GM21529 (cell line): ENCODE data around the gene IRF4.
A peak's percentile ranks its signal among the peaks of the same experiment; 100 is the strongest.

Source experiments
- ATAC-seq: cut with Tn5 transposase; IDR thresholded peaks from one replicate; pipeline ENCODE4 v1.9.1; 2021; ENCODE audit not compliant: unreplicated experiment

The IRF4 gene

DNA sequence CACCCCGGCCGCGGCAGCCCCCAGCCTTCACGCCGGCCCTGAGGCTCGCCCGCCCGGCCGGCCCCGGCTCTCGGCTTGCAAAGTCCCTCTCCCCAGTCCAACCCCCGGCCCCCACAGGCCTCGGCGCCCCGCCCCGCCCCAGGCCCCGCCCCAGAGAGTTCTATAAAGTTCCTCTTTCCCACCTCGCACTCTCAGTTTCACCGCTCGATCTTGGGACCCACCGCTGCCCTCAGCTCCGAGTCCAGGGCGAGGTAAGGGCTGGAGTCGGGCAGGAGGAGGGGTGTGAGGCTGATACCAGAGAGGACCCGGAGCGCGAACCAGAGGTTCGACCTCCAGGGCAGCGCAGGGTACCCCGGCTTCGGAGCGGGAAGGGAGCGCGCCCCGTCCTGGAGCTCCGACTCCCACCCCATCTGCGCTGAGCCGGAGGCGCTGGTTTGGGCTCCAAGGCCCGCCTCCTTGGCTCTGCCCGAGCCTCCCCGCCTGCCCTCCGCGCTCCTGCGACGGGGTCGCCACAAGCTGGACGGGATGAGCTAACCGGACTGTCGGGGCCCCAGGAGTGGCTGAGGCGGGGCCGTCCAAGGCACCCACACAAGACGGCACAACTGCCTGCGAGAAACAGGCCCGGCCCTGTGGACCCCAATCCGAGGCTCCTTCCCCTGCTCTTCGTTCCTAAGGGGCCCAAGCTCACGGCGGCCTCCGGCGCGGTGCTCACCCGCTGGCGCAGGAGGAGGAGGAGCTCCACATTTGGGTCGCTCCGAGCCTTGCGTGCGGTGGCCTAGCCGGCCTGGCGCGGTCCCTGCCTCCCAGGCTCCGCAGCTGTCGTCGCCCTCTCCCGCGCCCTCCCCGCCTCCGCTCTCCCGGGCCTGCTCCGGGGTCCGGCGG, at the start of gene IRF4:
IRF4 (plus strand) TSS at position 194 of the 882 bp plus-strand sequence. CDS start 1,401 bp downstream, outside the sequence.
- ATAC-seq, result peak; percentile 42

DNA sequence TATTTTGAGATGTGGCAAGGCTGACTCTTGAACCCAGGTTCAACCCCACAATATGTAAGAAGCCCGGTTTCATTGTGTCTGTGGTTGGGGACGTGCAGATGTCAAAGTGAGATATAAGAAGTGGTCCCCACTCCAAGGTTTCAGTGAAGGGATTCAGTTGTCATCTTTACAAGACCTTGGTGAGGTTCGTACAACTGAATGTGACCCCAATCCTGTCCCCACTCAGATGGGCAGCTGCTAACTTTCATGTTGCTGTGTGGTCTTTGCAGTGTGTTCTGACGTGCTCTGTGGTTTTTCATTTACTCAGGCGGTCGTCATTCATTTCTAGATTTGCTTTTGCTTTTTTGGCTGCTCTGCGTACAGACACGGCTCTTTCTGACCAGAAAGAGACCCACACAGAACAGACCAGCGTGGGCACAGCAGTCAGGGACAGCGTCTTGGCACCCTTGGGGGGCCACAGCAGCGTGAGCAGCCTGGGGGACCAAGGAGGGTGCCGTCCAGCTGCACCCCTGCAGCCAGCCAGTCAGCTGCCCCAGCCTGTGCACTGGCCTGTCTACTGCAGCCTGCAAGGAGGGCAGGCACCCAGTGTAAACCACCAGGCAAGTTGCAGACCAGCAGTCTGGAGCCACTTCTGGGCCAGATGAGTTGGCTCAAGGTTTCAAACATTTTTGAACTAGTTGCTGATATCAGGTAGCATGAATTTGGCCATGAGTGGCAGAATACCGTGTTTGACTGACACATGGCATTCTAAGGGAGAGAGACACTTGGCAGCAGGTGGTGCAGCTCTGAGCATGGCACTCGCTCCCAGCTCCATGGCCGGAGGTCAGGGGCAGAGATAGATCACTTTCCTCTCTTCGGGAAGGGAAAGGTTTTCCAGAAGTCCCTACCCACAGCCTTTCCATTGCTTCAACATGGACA, 49.4 kb upstream of the IRF4 start:
- ATAC-seq, result peak; percentile 59

GRCh38 chr6:342832-343179, 48.7 kb upstream of the IRF4 start:
- ATAC-seq, result no peak

- ATAC-seq, result no peak
These were observed 48.2 kb upstream of the IRF4 start for GRCh38 chr6:343226-343935.

GRCh38 chr6:343960-344815, 47.4 kb upstream of the IRF4 start:
- no peak for ATAC-seq

DNA sequence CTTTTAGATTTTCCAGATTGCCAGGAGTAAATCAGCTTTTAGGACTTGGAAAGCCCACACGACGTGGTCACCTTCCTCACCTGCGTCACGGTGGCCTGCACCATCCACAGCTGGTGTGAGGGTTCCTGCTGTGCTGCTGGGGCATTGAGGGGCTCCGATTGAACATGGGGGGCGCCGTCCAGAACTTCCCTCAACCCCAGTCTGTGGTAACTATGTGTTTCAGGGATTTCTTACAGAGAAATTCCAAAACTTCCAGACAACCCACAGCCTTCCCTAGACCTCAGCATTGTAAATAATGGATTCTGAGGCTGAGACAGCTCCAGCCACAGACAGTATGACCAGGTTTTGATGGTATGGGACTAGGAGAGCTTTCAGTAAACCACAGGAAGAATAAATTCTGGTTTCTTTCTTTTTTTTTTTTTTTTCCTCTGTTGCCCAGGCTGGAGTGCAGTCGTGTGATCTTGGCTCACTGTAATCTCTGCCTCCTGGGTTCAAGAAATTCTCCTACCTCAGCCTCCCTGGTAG, 46.7 kb upstream of the IRF4 start:
- no peak for ATAC-seq

DNA sequence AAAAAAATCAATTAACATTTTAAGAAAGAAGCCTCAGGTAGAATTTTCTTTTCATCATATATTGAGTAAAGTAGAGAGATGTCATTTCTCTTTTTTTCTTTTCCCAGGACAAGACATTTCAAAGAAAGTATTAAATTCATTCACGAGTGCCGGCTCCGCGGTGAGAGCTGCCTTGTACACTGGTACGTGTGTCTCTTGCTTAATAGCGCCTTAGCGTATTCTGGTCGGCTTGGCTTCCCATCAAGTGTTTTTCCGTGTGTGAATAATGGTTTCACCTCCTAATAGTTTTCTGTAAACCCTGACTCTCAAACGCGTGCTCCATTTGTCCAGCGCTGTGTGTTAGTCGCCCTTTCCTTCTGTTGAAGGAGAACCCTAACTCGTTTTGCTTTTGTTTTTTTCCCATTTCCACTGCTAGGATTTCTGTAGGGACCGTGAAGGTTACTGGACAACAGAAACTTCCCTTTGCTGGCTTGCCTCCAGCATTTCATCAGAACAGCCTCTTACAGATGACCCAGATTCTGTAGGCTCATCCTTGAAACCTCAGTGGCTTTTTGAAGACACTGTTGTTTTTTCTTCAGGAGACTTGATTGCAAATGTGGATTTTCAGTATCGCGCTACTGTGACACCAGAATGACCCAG, 45.7 kb upstream of the IRF4 start:
- ATAC-seq, result no peak

DNA sequence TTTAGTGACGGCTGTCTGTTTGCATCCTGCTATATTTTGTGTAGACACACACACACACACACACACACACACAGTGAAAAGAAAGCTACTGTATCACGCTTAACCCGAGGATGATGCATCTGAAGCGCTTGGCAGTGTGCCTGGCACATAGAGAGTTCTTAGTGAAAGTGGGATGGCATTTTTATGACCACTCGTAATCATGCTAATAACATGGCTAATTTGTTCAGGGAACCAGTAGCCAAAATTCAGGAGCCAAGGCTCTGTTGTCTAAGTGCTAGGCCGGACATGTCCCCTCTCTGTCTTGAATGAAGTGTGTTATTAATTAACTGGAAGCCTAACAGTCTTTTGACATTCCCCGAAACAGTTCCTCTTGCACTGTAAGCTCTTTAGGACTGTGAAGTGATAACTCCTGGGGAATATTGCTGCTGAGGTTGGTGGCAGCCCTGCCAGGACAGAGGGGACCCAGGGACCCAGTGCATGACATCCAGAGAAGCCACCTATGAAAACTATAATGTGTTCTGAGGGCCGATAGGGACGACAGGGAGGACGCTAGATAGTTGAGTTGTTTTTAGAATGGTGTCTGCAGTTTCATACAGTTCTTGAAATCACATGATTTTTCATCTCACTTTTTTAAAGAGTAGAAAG, 45.0 kb upstream of the IRF4 start:
- no peak for ATAC-seq

DNA sequence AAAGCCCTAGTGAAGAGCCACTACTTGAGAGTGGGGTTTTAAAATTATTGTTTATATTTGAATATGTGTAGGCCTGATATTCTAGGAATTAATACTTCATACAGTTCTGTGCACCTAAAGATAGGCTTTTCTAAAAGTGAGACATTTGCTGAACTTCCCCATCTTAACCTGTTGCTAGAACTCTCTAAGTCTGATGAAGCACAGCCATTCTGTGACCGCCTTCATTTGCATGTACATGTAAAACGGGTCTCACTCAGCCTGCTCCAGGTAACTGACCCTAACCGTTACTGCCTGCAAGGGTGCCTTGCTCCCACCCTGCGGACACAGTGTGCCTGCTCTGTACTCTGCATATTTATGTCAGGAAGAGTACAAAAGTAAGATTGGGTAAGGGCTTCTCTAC, 44.3 kb upstream of the IRF4 start:
- peak; percentile 88 for ATAC-seq

- ATAC-seq, result no peak
These were observed 43.3 kb upstream of the IRF4 start for GRCh38 chr6:347951-348859.

DNA sequence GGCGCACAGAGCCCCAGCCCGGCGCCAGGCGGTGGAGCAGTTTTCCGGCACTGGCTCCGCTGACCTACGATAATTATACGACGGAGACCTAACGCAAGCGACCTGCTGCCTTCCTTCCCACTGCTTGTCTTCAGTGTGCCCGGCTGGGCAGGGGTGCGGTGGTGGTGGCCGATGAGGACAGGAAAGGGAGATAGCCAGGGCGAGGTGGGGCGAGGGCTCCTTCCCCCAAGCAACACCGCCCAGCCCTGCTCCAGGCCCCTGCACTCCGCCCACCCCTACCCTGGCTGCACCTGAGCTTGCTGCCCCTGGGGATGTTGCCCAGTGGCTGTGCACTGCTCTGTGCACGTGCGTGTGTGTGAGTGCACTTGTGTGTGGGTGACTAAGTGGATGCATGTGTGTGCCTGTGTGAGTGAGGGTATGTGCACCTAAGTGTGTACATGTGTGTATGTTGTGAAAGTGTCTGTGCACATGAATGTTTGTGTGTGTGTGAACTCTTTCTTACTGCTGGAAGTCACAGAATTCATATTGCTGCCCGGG, 42.6 kb upstream of the IRF4 start:
- ATAC-seq, result no peak

GRCh38 chr6:349491-349921, 42.0 kb upstream of the IRF4 start:
- ATAC-seq, result no peak

DNA sequence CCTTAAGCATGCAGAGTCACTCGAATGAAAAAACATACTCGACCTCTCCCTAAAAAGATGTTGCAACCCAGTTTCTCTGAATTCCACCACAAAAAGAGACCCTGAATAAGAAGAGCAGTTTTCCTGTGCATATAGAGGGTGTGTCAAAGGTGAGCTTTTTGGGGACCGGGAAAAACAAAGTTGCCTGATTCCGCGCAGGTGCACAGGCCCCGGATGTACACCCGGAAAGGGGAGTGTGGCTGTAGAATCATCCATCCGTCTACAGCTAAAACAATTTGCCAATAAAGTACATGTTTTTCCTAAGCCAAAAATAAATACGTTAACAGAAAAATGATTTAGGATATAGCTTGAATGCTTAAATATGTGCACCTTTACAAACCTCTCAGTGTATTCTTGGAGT, 41.2 kb upstream of the IRF4 start:
- no peak for ATAC-seq

GRCh38 chr6:351011-351866, 40.3 kb upstream of the IRF4 start:
- no peak for ATAC-seq

GRCh38 chr6:351867-352289, 39.7 kb upstream of the IRF4 start:
- ATAC-seq, result no peak

DNA sequence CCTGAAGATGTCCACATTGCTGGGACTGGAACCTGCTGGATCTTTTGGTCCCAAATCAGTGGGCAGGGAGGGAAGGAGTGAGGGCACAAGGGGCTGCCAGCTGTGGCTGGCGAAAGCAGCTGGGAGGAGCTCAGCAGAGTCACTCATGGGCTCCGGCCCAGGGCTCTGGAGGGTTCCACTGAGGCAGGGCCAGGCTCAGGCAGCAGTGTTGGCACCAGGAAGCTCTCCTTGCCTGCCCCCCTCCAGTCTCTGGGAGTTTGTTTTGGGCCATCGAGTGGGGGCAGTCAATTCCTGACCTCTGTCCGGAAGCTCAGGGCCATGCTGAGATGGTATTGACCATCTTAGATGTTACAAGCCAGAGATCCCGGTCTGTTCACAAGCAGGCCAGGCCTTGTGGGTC, 39.1 kb upstream of the IRF4 start:
- no peak for ATAC-seq
